Dermis blood vessel endothelial cell (primary cell): Measurements from ENCODE around the gene USP17L11. TPM values are rescaled to one million over a fixed set of nuclear protein-coding genes. Genes with fewer than 3 reads are reported as not detected.
"Not testable (repeated sequence)": the region's sequence is repeated elsewhere in the genome, so short reads cannot be mapped to it uniquely, and the experiment has no call there.

Experiments
- DNase-seq: peaks from one replicate; pipeline ENCODE4 v3.0.0; 2010
- total RNA-seq: library from RNA; depleted of rRNA; stranded (reverse); fragments of >200 nt; gene quantifications from 2 replicates; pipeline ENCODE4 v1.2.3, GENCODE V29; 2014

USP17L11 gene
- total RNA-seq = not detected in 2 replicates

- not testable (repeated sequence) for DNase-seq
Observed at GRCh38 chr4:9215105-9215504, at the start of gene USP17L11. Gene USP17L11, plus strand, starts transcription at chr4:9215405. Its CDS starts 0 bp downstream, at chr4:9215405.

- not testable (repeated sequence) for DNase-seq
Observed at GRCh38 chr4:9165990-9166389, 49.2 kb upstream of the USP17L11 start.

GRCh38 chr4:9169791-9170459 is 45.3 kb upstream of the USP17L11 start, which contains the start of gene FAM90A26:
Gene FAM90A26, plus strand, starts transcription at chr4:9170409. Its CDS starts 2,764 bp downstream, at chr4:9173173.
- DNase-seq = not testable (repeated sequence)

GRCh38 chr4:9210357-9210756 is 4.8 kb upstream of the USP17L11 start, which contains the start of gene USP17L10:
Gene USP17L10, plus strand, starts transcription at chr4:9210657. Its CDS starts 0 bp downstream, at chr4:9210657.
- DNase-seq = not testable (repeated sequence)

GRCh38 chr4:9214701-9215100 is 504 bp upstream of the USP17L11 start:
- DNase-seq = not testable (repeated sequence)

GRCh38 chr4:9219852-9220251 is 4.6 kb downstream of the USP17L11 start, which contains the start of gene USP17L12:
Gene USP17L12, plus strand, starts transcription at chr4:9220152. Its CDS starts 0 bp downstream, at chr4:9220152.
- DNase-seq = not testable (repeated sequence)

- DNase-seq = not testable (repeated sequence)
Observed at GRCh38 chr4:9224596-9224995, 9.4 kb downstream of the USP17L11 start, which contains the start of gene USP17L13. Gene USP17L13, plus strand, starts transcription at chr4:9224896. Its CDS starts 0 bp downstream, at chr4:9224896.

- DNase-seq = not testable (repeated sequence)
Observed at GRCh38 chr4:9230249-9230648, 15.0 kb downstream of the USP17L11 start.

GRCh38 chr4:9234085-9234484 is 18.9 kb downstream of the USP17L11 start, which contains the start of gene USP17L15:
Gene USP17L15, plus strand, starts transcription at chr4:9234385. Its CDS starts 0 bp downstream, at chr4:9234385.
- DNase-seq = not testable (repeated sequence)

GRCh38 chr4:9238461-9238860 is 23.3 kb downstream of the USP17L11 start:
- peak; percentile 0 for DNase-seq

GRCh38 chr4:9243579-9243978 is 28.4 kb downstream of the USP17L11 start, which contains the start of gene USP17L17:
Gene USP17L17, plus strand, starts transcription at chr4:9243879. Its CDS starts 0 bp downstream, at chr4:9243879.
- DNase-seq = not testable (repeated sequence)

- DNase-seq = peak; percentile 0
Observed at GRCh38 chr4:9247953-9248680, 32.9 kb downstream of the USP17L11 start, which contains the start of gene USP17L18. Gene USP17L18, plus strand, starts transcription at chr4:9248630. Its CDS starts 0 bp downstream, at chr4:9248630.

- not testable (repeated sequence) for DNase-seq
Observed at GRCh38 chr4:9253078-9253477, 37.9 kb downstream of the USP17L11 start, which contains the start of gene USP17L19. Gene USP17L19, plus strand, starts transcription at chr4:9253378. Its CDS starts 0 bp downstream, at chr4:9253378.

- not testable (repeated sequence) for DNase-seq
Observed at GRCh38 chr4:9257824-9258223, 42.6 kb downstream of the USP17L11 start, which contains the start of gene USP17L20. Gene USP17L20, plus strand, starts transcription at chr4:9258124. Its CDS starts 0 bp downstream, at chr4:9258124.

- DNase-seq = not testable (repeated sequence)
Observed at GRCh38 chr4:9262572-9262971, 47.4 kb downstream of the USP17L11 start, which contains the start of gene USP17L21. Gene USP17L21, plus strand, starts transcription at chr4:9262872. Its CDS starts 0 bp downstream, at chr4:9262872.

Other genes with a start within 250 kb of the USP17L11 start
- gene FAM90A26, start 45.0 kb upstream of the USP17L11 start, total RNA-seq = not detected in 2 replicates
- not detected in 2 replicates for gene USP17L10, start 4.7 kb upstream of the USP17L11 start, total RNA-seq
- gene USP17L12, start 4.7 kb downstream of the USP17L11 start, total RNA-seq = not detected in 2 replicates
- not detected in 2 replicates for gene USP17L13, start 9.5 kb downstream of the USP17L11 start, total RNA-seq
- not detected in 2 replicates for gene USP17L15, start 19.0 kb downstream of the USP17L11 start, total RNA-seq
- not detected in 2 replicates for gene USP17L17, start 28.5 kb downstream of the USP17L11 start, total RNA-seq
- gene USP17L18, start 33.2 kb downstream of the USP17L11 start, total RNA-seq = not detected in 2 replicates
- gene USP17L19, start 38.0 kb downstream of the USP17L11 start, total RNA-seq = not detected in 2 replicates
- gene USP17L20, start 42.7 kb downstream of the USP17L11 start, total RNA-seq = not detected in 2 replicates
- gene USP17L21, start 47.5 kb downstream of the USP17L11 start, total RNA-seq = not detected in 2 replicates
- gene USP17L22, start 52.2 kb downstream of the USP17L11 start, total RNA-seq = not detected in 2 replicates
- gene USP17L24, start 109.8 kb downstream of the USP17L11 start, total RNA-seq = not detected in 2 replicates
- gene USP17L25, start 114.5 kb downstream of the USP17L11 start, total RNA-seq = not detected in 2 replicates
- gene USP17L26, start 119.3 kb downstream of the USP17L11 start, total RNA-seq = not detected in 2 replicates
- gene USP17L5, start 124.0 kb downstream of the USP17L11 start, total RNA-seq = not detected in 2 replicates
- gene USP17L27, start 128.7 kb downstream of the USP17L11 start, total RNA-seq = not detected in 2 replicates
- gene USP17L28, start 133.5 kb downstream of the USP17L11 start, total RNA-seq = not detected in 2 replicates
- gene USP17L29, start 138.2 kb downstream of the USP17L11 start, total RNA-seq = not detected in 2 replicates
- not detected in 2 replicates for gene USP17L30, start 147.7 kb downstream of the USP17L11 start, total RNA-seq
- not detected in 2 replicates for gene DEFB131A, start 229.0 kb downstream of the USP17L11 start, total RNA-seq